Adipocyte (in vitro differentiated cells): ENCODE measurements around the gene AUTS2.

Experiments used
- DNase-seq: peaks from one replicate; pipeline ENCODE4 v3.0.0-alpha.2; 2015; ENCODE audit warnings: low read depth
- H3K27me3 ChIP-seq: replicated peaks from 2 replicates; pipeline ENCODE4 v1.7.0; 2013; ENCODE audit warnings: mild to moderate bottlenecking, low read length, moderate library complexity; ENCODE audit not compliant: control insufficient read depth, insufficient read depth
- H3K36me3 ChIP-seq: 2 replicates; pipeline ENCODE4 v1.7.0; 2013; ENCODE audit warnings: low read length, mild to moderate bottlenecking, moderate library complexity; ENCODE audit not compliant: control insufficient read depth, insufficient read depth, severe bottlenecking
- H3K4me1 ChIP-seq: 2 replicates; pipeline ENCODE4 v1.7.0; 2013; ENCODE audit warnings: mild to moderate bottlenecking, low read length, moderate library complexity; ENCODE audit not compliant: control insufficient read depth, insufficient read depth
- H3K4me3 ChIP-seq: 2 replicates; pipeline ENCODE4 v1.7.0; 2013; ENCODE audit warnings: mild to moderate bottlenecking, low read length, moderate library complexity
- H3K9ac ChIP-seq: 2 replicates; pipeline ENCODE4 v1.7.0; 2013; ENCODE audit warnings: mild to moderate bottlenecking, low read length, moderate library complexity
- H3K9me3 ChIP-seq: 2 replicates; pipeline ENCODE4 v1.7.0; 2013; ENCODE audit warnings: mild to moderate bottlenecking, low read length, moderate library complexity; ENCODE audit not compliant: control insufficient read depth

The AUTS2 gene

GRCh38 chr7:69919426-69920111, 321.3 kb downstream of the AUTS2 start:
- H3K36me3 ChIP-seq, result no peaks in the 10 kb centered on the region
- DNase-seq, result no peak
- H3K27me3 ChIP-seq, result no peaks in the 10 kb centered on the region

GRCh38 chr7:69920797-69921196, 322.5 kb downstream of the AUTS2 start:
- H3K4me1 ChIP-seq, result no peaks in the 10 kb centered on the region
- H3K27me3 ChIP-seq, result no peaks in the 10 kb centered on the region
- H3K36me3 ChIP-seq, result no peaks in the 10 kb centered on the region
- H3K9ac ChIP-seq, result no peak overlapping the region
- no peak for DNase-seq
- no peak overlapping the region for H3K4me3 ChIP-seq
- peaks cover 8% of the 10 kb centered on the region for H3K9me3 ChIP-seq

More at GRCh38 chr7:69919426-69920111, 321.3 kb downstream of the AUTS2 start:
- H3K4me1 ChIP-seq, result no peaks in the 10 kb centered on the region
- no peak overlapping the region for H3K9ac ChIP-seq
- no peak overlapping the region for H3K4me3 ChIP-seq
- peaks cover 2% of the 10 kb centered on the region for H3K9me3 ChIP-seq

- no peak overlapping the region for H3K4me3 ChIP-seq
- no peaks in the 10 kb centered on the region for H3K4me1 ChIP-seq
- H3K36me3 ChIP-seq, result no peaks in the 10 kb centered on the region
- no peak for DNase-seq
- no peaks in the 10 kb centered on the region for H3K27me3 ChIP-seq
- H3K9ac ChIP-seq, result no peak overlapping the region
- peaks cover 8% of the 10 kb centered on the region for H3K9me3 ChIP-seq
Measured at GRCh38 chr7:69922026-69922803, 323.9 kb downstream of the AUTS2 start.

- H3K4me3 ChIP-seq, result no peak overlapping the region
- peaks cover 8% of the 10 kb centered on the region for H3K9me3 ChIP-seq
- peaks cover 3% of the 10 kb centered on the region for H3K4me1 ChIP-seq
- H3K27me3 ChIP-seq, result no peaks in the 10 kb centered on the region
- no peaks in the 10 kb centered on the region for H3K36me3 ChIP-seq
- DNase-seq, result no peak
- no peak overlapping the region for H3K9ac ChIP-seq
Measured at GRCh38 chr7:69927461-69927860, 329.2 kb downstream of the AUTS2 start.

GRCh38 chr7:69928621-69929020, 330.3 kb downstream of the AUTS2 start:
- peaks cover 8% of the 10 kb centered on the region for H3K9me3 ChIP-seq
- no peaks in the 10 kb centered on the region for H3K36me3 ChIP-seq
- peaks cover 3% of the 10 kb centered on the region for H3K4me1 ChIP-seq
- H3K27me3 ChIP-seq, result no peaks in the 10 kb centered on the region
- H3K4me3 ChIP-seq, result no peak overlapping the region
- DNase-seq, result no peak
- H3K9ac ChIP-seq, result no peak overlapping the region

GRCh38 chr7:69929622-69930021, 331.3 kb downstream of the AUTS2 start:
- no peaks in the 10 kb centered on the region for H3K36me3 ChIP-seq
- peaks cover 6% of the 10 kb centered on the region for H3K9me3 ChIP-seq
- H3K4me1 ChIP-seq, result peaks cover 3% of the 10 kb centered on the region
- H3K9ac ChIP-seq, result no peak overlapping the region
- H3K4me3 ChIP-seq, result no peak overlapping the region
- no peak for DNase-seq
- no peaks in the 10 kb centered on the region for H3K27me3 ChIP-seq

GRCh38 chr7:69932034-69932628, 333.9 kb downstream of the AUTS2 start:
- Histone ChIP-seq H3K9me3 (no peaks in the 10 kb centered on the region), H3K4me1 (peaks cover 3% of the 10 kb centered on the region), H3K9ac (no peak overlapping the region), H3K27me3 (no peaks in the 10 kb centered on the region), H3K4me3 (no peak overlapping the region), H3K36me3 (no peaks in the 10 kb centered on the region)
- peak; percentile 80 for DNase-seq

- Histone ChIP-seq H3K9ac (no peak overlapping the region), H3K27me3 (no peaks in the 10 kb centered on the region), H3K9me3 (no peaks in the 10 kb centered on the region), H3K36me3 (no peaks in the 10 kb centered on the region), H3K4me3 (no peak overlapping the region), H3K4me1 (peaks cover 3% of the 10 kb centered on the region)
- DNase-seq, result no peak
Measured at GRCh38 chr7:69934144-69934903, 336.0 kb downstream of the AUTS2 start.

GRCh38 chr7:69935107-69935506, 336.8 kb downstream of the AUTS2 start:
- H3K9me3 ChIP-seq, result no peaks in the 10 kb centered on the region
- H3K4me1 ChIP-seq, result peaks cover 3% of the 10 kb centered on the region
- H3K36me3 ChIP-seq, result no peaks in the 10 kb centered on the region
- H3K27me3 ChIP-seq, result no peaks in the 10 kb centered on the region
- DNase-seq, result no peak
- H3K9ac ChIP-seq, result no peak overlapping the region
- H3K4me3 ChIP-seq, result no peak overlapping the region

- DNase-seq, result no peak
- H3K4me1 ChIP-seq, result no peaks in the 10 kb centered on the region
- H3K27me3 ChIP-seq, result no peaks in the 10 kb centered on the region
- no peaks in the 10 kb centered on the region for H3K9me3 ChIP-seq
- no peak overlapping the region for H3K9ac ChIP-seq
- no peaks in the 10 kb centered on the region for H3K36me3 ChIP-seq
- H3K4me3 ChIP-seq, result no peak overlapping the region
Measured at GRCh38 chr7:69937097-69937496, 338.8 kb downstream of the AUTS2 start.

- no peaks in the 10 kb centered on the region for H3K36me3 ChIP-seq
Measured at GRCh38 chr7:69939317-69939716, 341.0 kb downstream of the AUTS2 start.

More at GRCh38 chr7:69939317-69939716, 341.0 kb downstream of the AUTS2 start:
- Histone ChIP-seq H3K4me3 (no peak overlapping the region), H3K9me3 (no peaks in the 10 kb centered on the region), H3K4me1 (no peaks in the 10 kb centered on the region), H3K27me3 (no peaks in the 10 kb centered on the region), H3K9ac (no peak overlapping the region)
- no peak for DNase-seq
